H7 (cell line): ENCODE results near the gene APOBEC3C. TPM values are rescaled to one million over a fixed set of nuclear protein-coding genes. Genes with fewer than 3 reads are reported as not detected.
A peak's percentile ranks its signal among the peaks of the same experiment; 100 is the strongest.

Experiments used
- DNase-seq: peaks from one replicate; pipeline ENCODE4 v3.0.0; 2012
- H3K27me3 ChIP-seq: 2 replicates; pipeline ENCODE4 v1.6.0; 2011; ENCODE audit warnings: mild to moderate bottlenecking, low read length; ENCODE audit not compliant: control insufficient read depth, insufficient read depth
- H3K36me3 ChIP-seq: replicated peaks from 2 replicates; pipeline ENCODE4 v1.5.1; 2011; ENCODE audit warnings: low read length; ENCODE audit not compliant: control insufficient read depth, insufficient read depth
- H3K4me3 ChIP-seq: 2 replicates; pipeline ENCODE4 v1.5.1; 2011; ENCODE audit warnings: low read depth, mild to moderate bottlenecking, control low read depth, low read length, moderate library complexity; ENCODE audit not compliant: insufficient read depth
- total RNA-seq: library from RNA; depleted of rRNA; stranded (reverse); fragments of >200 nt; shearing (Covaris generic); gene quantifications from 2 replicates; pipeline ENCODE4 v1.2.3, GENCODE V29; 2014; rRNA removed

Gene APOBEC3C
- total RNA-seq, result 1.5 and 2.0 TPM in 2 replicates

- peaks cover 2% of the 10 kb centered on the region for H3K36me3 ChIP-seq
- peak; percentile 81 for DNase-seq
- peak within 1 kb of the TSS; percentile 27 for H3K4me3 ChIP-seq
- H3K27me3 ChIP-seq, result no peaks in the 10 kb centered on the region
These were observed at the start of gene APOBEC3C for GRCh38 chr22:39013942-39014722. TSS of gene APOBEC3C (plus strand) at chr22:39014257. CDS start at chr22:39014363, 106 bp downstream.

- peak; percentile 39 for DNase-seq
- Histone ChIP-seq H3K4me3 (no peak overlapping the region), H3K27me3 (no peaks in the 10 kb centered on the region), H3K36me3 (no peaks in the 10 kb centered on the region)
These were observed 49.8 kb upstream of the APOBEC3C start for GRCh38 chr22:38964306-38964705.

GRCh38 chr22:38964989-38965388 lies 49.1 kb upstream of the APOBEC3C start:
- no peak overlapping the region for H3K4me3 ChIP-seq
- no peaks in the 10 kb centered on the region for H3K36me3 ChIP-seq
- no peaks in the 10 kb centered on the region for H3K27me3 ChIP-seq
- DNase-seq, result no peak

- peak; percentile 71 for DNase-seq
- Histone ChIP-seq H3K36me3 (no peaks in the 10 kb centered on the region), H3K27me3 (no peaks in the 10 kb centered on the region), H3K4me3 (no peak overlapping the region)
These were observed 48.3 kb upstream of the APOBEC3C start for GRCh38 chr22:38965614-38966379.

GRCh38 chr22:38966380-38966702 lies 47.7 kb upstream of the APOBEC3C start:
- H3K4me3 ChIP-seq, result no peak overlapping the region
- no peaks in the 10 kb centered on the region for H3K27me3 ChIP-seq
- DNase-seq, result peak; percentile 50
- no peaks in the 10 kb centered on the region for H3K36me3 ChIP-seq

GRCh38 chr22:38966942-38967341 lies 47.1 kb upstream of the APOBEC3C start:
- no peaks in the 10 kb centered on the region for H3K27me3 ChIP-seq
- no peak overlapping the region for H3K4me3 ChIP-seq
- DNase-seq, result peak; percentile 45
- no peaks in the 10 kb centered on the region for H3K36me3 ChIP-seq

- H3K36me3 ChIP-seq, result no peaks in the 10 kb centered on the region
- no peak for DNase-seq
- H3K4me3 ChIP-seq, result no peak overlapping the region
- H3K27me3 ChIP-seq, result no peaks in the 10 kb centered on the region
These were observed 46.3 kb upstream of the APOBEC3C start for GRCh38 chr22:38967451-38968450.

GRCh38 chr22:38968801-38969200 lies 45.3 kb upstream of the APOBEC3C start:
- DNase-seq, result no peak
- H3K4me3 ChIP-seq, result no peak overlapping the region
- H3K36me3 ChIP-seq, result no peaks in the 10 kb centered on the region
- H3K27me3 ChIP-seq, result no peaks in the 10 kb centered on the region

- no peak overlapping the region for H3K4me3 ChIP-seq
- DNase-seq, result no peak
- no peaks in the 10 kb centered on the region for H3K36me3 ChIP-seq
- no peaks in the 10 kb centered on the region for H3K27me3 ChIP-seq
These were observed 43.5 kb upstream of the APOBEC3C start for GRCh38 chr22:38970551-38970950.

- H3K36me3 ChIP-seq, result no peaks in the 10 kb centered on the region
- H3K4me3 ChIP-seq, result no peak overlapping the region
- H3K27me3 ChIP-seq, result no peaks in the 10 kb centered on the region
- no peak for DNase-seq
These were observed 42.9 kb upstream of the APOBEC3C start for GRCh38 chr22:38971202-38971601.

- H3K27me3 ChIP-seq, result no peaks in the 10 kb centered on the region
- H3K36me3 ChIP-seq, result no peaks in the 10 kb centered on the region
- no peak for DNase-seq
- no peak overlapping the region for H3K4me3 ChIP-seq
These were observed 42.3 kb upstream of the APOBEC3C start for GRCh38 chr22:38971791-38972190.

GRCh38 chr22:38972558-38972957 lies 41.5 kb upstream of the APOBEC3C start:
- no peak for DNase-seq
- Histone ChIP-seq H3K27me3 (no peaks in the 10 kb centered on the region), H3K36me3 (no peaks in the 10 kb centered on the region), H3K4me3 (no peak overlapping the region)

GRCh38 chr22:38973289-38974169 lies 40.5 kb upstream of the APOBEC3C start:
- peak; percentile 88 for DNase-seq
- Histone ChIP-seq H3K4me3 (no peak overlapping the region), H3K36me3 (no peaks in the 10 kb centered on the region), H3K27me3 (no peaks in the 10 kb centered on the region)
